Left lung (tissue), 10 donors: ENCODE data around the gene SCUBE1. TPM values are rescaled to one million over a fixed set of nuclear protein-coding genes. Genes with fewer than 3 reads are reported as not detected.

Experiments
- ATAC-seq: fragments of 200-7000 bp; cut with Tn5 transposase; one replicate; pipeline ENCODE4 v1.9.1; 2020; ENCODE audit warnings: moderate library complexity
- DNase-seq, 4 donors: peaks; one replicate each; pipeline ENCODE4 v3.0.0-alpha.2; 2013 to 2020
- H3K27ac ChIP-seq, 2 donors: fragments of 200-600 bp; sonication (generic) in 1 of 2; one replicate each; pipeline versions ENCODE4 v1.5.0 to v1.8.0; 2020 to 2021
- H3K27me3 ChIP-seq, 2 donors: fragments of 200-600 bp; sonication (generic) in 1 of 2; one replicate each; pipeline versions ENCODE4 v1.5.0 to v1.8.0; 2020 to 2021
- H3K36me3 ChIP-seq, 2 donors: fragments of 200-600 bp; sonication (generic) in 1 of 2; one replicate each; pipeline versions ENCODE4 v1.5.0 to v1.8.0; 2020 to 2021
- H3K4me1 ChIP-seq, 2 donors: fragments of 200-600 bp; one replicate each; pipeline ENCODE4 v1.8.0; 2021
- H3K4me3 ChIP-seq, 2 donors: fragments of 200-600 bp; sonication (generic) in 1 of 2; one replicate each; pipeline versions ENCODE4 v1.5.0 to v1.8.0; 2020 to 2021; ENCODE audit warnings: mild to moderate bottlenecking in 1 of 2
- H3K9me3 ChIP-seq, 2 donors: fragments of 200-600 bp; sonication (generic) in 1 of 2; one replicate each; pipeline versions ENCODE4 v1.5.0 to v1.8.0; 2020 to 2021
- CTCF ChIP-seq, 2 donors: fragments of 200-600 bp; sonication (generic) in 1 of 2; IDR thresholded peaks; one replicate each; pipeline versions ENCODE4 v1.5.0 to v1.8.0; 2021; ENCODE audit warnings: antibody characterized with exemption in 2 of 2
- intact Hi-C, 2 donors: fragments of 100-400 bp; cut with DNase I; formaldehyde crosslinking; loops; one replicate each; pipeline versions ENCODE4 v1.11.2 to v1.14.2; 2022
- polyA plus RNA-seq, 6 donors: library from polyadenylated mRNA; unstranded; fragments of 120-200 nt; gene quantifications; one replicate each; pipeline ENCODE4 v1.2.1, GENCODE V29; 2013; ENCODE audit not compliant: insufficient read length in 6 of 6
- total RNA-seq, 2 donors: library from RNA; stranded (reverse); fragmentation: NEBNext Ultra II Directional; extraction: Animal tissue kit (Norgen Biotek cat#: 25700); gene quantifications; one replicate each; pipeline ENCODE4 v1.2.1, GENCODE V29; 2021
- donor health status: DM: no; HTN: yes; CAD: no.
- donor health status: DM: no; HTN: no; CAD: no.

Gene SCUBE1
- total and polyA plus RNA-seq, 8 donors: 1.1 to 5.0 (median 2.0) TPM

- H3K27me3 ChIP-seq: no peaks in the 10 kb centered on the region
- ATAC-seq (no peak), DNase-seq (no peak)
- no peaks in the 10 kb centered on the region for H3K9me3 ChIP-seq
- no peak overlapping the region for H3K4me3 ChIP-seq
- no peaks in the 10 kb centered on the region for H3K36me3 ChIP-seq
- H3K27ac ChIP-seq: no peak overlapping the region
- intact Hi-C loops: loop anchor here in 1 of 2 donors (10.0 kb wide), 1 partner anchor 105 kb away; the partner anchor contains the start of gene SCUBE1
- no peak for TF ChIP-seq CTCF (IDR thresholded peaks at IDR 0.05)
- H3K4me1 ChIP-seq: peaks cover 0 to 11% of the 10 kb centered on the region in 2 donors
Observed at GRCh38 chr22:43239956-43240355, 103.2 kb downstream of the SCUBE1 start.

DNA sequence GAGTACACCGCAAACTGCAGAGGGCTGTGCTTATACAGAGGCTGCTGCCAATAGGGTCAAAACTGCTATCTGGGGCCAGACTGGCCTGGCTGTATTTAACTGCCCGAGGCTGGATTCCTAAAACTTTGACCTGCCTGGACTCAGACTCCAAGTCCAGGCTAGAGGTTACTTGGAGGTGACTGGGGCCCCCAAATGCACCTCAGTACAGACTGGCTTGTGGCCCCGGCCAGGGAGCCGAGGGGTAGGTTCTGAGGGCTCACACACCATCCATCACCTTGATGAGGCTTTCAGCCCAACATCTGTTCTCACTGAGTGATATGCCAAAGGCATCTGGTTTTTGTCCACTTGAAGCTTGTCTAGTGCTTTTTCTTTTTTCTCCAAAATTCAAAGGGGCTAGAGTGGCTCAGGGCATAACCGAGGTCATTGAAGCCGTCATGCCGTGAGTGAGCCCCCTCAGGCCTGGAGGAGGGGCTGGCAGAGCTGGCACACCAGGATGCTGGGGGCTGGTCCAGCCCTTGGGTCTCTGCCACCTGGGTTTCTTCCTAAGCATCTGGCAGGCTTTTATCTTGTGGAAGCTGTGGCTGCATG lies 103.9 kb downstream of the SCUBE1 start:
- peaks cover 0 to 11% of the 10 kb centered on the region in 2 donors for H3K4me1 ChIP-seq
- intact Hi-C loops: loop anchor here in 1 of 2 donors (10.0 kb wide), 1 partner anchor 106 kb away; the partner anchor contains the start of gene SCUBE1
- H3K27ac ChIP-seq: no peak overlapping the region
- DNase-seq: no peak
- no peaks in the 10 kb centered on the region for H3K36me3 ChIP-seq
- no peak for ATAC-seq
- H3K4me3 ChIP-seq: no peak overlapping the region
- H3K9me3 ChIP-seq: no peaks in the 10 kb centered on the region
- TF ChIP-seq CTCF (IDR thresholded peaks at IDR 0.05): no peak
- no peaks in the 10 kb centered on the region for H3K27me3 ChIP-seq

DNA sequence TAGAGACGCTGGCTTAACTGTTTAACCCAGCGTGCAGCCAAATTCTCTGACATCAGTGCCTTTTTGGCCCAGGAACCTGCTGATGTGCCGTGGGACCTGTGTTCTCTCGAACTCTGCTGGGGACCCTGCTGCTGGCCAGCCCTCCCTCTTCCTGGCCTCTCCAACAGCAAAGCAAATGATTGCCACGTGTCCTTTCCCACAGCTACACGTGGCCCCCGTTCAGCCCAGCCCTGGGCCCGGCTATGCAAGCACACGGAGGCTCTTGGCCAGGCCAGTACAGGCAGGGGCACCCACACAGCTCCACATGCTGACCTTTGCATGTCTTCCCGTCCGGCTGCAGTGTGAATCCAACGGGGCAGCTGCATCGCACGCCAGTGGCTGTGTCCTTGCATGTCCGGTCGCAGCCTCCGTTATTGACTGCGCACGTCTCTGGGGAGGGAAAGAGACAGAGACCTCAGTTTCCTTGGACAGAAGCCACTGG lies 104.6 kb downstream of the SCUBE1 start:
- H3K4me1 ChIP-seq: peaks cover 0 to 11% of the 10 kb centered on the region in 2 donors
- TF ChIP-seq CTCF (IDR thresholded peaks at IDR 0.05): no peak
- H3K27me3 ChIP-seq: no peaks in the 10 kb centered on the region
- no peak overlapping the region for H3K4me3 ChIP-seq
- no peaks in the 10 kb centered on the region for H3K36me3 ChIP-seq
- intact Hi-C loops: loop anchor here in 1 of 2 donors (10.0 kb wide), 1 partner anchor 106 kb away; the partner anchor contains the start of gene SCUBE1
- DNase-seq: no peak
- no peak for ATAC-seq
- no peaks in the 10 kb centered on the region for H3K9me3 ChIP-seq
- no peak overlapping the region for H3K27ac ChIP-seq

DNA sequence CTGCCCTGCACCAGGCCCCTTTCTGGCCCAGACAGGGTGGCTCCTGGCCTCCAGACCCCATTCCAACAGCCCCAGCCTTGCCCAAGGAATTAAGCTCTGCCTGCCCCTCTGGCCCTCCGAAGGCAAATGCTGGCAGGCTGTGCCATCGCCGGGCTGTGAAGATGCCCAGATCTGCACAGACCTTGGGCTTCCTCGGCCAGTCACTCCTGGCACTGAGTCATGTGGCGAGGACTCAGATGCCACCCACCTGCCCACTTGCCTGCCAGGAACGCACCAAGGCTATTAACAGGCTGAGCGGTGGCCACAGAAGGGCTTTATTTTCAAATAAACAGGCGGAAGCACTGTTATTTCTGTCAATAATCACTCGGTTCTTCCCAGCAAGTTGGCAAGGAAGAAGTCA lies 105.9 kb downstream of the SCUBE1 start:
- Histone ChIP-seq H3K9me3 (no peaks in the 10 kb centered on the region), H3K27me3 (no peaks in the 10 kb centered on the region), H3K27ac (no peak overlapping the region), H3K4me3 (no peak overlapping the region), H3K36me3 (no peaks in the 10 kb centered on the region), H3K4me1 (peaks cover 0 to 11% of the 10 kb centered on the region in 2 donors)
- TF ChIP-seq CTCF (IDR thresholded peaks at IDR 0.05): no peak
- intact Hi-C loops: loop anchor here in 1 of 2 donors (10.0 kb wide), 1 partner anchor 108 kb away; the partner anchor contains the start of gene SCUBE1
- ATAC-seq (no peak), DNase-seq (no peak)

DNA sequence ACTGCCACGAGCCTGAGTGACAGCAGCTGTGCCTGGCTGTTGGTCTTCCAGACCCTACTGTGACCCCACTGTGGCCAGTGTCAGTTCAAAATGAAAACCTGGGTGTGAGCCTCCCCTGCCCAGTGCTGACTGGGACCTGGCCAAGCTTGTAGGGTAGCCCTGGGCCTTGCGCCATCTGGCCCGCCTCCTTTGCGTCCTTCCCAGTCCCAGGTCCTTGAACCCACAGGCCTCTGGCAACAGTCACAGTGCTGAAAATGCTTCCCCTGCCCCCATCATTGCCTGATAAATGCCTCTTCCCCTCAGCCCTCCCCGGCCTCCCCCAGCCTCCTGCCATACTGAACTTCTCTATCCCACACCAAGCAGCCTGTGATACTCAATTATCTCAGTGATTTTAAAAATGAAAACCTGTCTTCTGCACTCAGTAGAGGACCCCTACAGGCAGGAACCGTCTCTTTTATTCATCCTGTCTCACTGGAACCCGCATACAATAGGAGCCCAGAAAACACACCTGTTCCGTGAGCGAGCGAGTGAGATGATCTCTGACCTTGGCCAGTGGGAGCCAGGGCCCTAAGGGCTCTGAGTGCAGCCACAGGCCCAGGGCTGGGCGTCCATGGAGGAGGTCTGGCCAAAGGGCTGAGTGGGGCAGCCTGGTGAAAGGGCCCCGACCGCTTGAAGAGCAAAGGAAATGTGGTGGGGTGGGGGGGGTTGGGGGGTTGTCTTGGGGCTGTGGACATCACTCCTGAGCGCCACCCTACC lies 106.6 kb downstream of the SCUBE1 start:
- Histone ChIP-seq H3K27me3 (no peaks in the 10 kb centered on the region), H3K4me1 (peaks cover 0 to 11% of the 10 kb centered on the region in 2 donors), H3K36me3 (no peaks in the 10 kb centered on the region), H3K4me3 (no peak overlapping the region), H3K27ac (no peak overlapping the region), H3K9me3 (no peaks in the 10 kb centered on the region)
- intact Hi-C loops: loop anchor here in 1 of 2 donors (10.0 kb wide), 1 partner anchor 108 kb away; the partner anchor contains the start of gene SCUBE1
- TF ChIP-seq CTCF (IDR thresholded peaks at IDR 0.05): no peak
- peak; percentile 75 for ATAC-seq
- DNase-seq: peak in 1 of 4 donors; percentile 73
